Measurements from ENCODE around the gene PALLD. TPM values are rescaled to one million over a fixed set of nuclear protein-coding genes. Genes with fewer than 3 reads are reported as not detected.
A peak's percentile ranks its signal among the peaks of the same experiment; 100 is the strongest.

Gene PALLD
- total RNA-seq, 1 experiment from 2014 or later, result 18.3 TPM

DNA sequence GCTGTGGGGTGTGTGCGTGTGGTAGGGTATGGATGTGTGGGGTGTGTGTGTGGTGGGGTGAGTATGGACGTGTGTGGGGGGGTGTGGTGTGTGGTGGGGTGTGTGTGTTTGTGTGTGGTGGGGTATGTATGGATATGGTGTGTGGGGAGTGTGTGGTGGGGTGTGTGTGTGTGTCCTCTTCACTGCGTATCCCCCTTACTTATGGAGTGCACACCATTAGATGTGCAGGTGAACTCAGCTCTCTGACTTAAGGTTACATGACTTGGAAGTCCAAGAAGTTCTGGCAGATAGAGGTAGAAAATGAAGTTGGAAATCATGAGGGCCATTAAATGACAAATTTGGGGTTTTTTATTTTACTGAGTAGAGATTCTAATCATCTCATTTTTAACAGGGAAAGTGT lies 182.5 kb downstream of the PALLD start:
- Histone ChIP-seq H3K14ac (ENCODE audit: insufficient read depth, low read length) (peak overlapping the region; percentile 53; the same call in 1 of the 2 replicates), H3K18ac (ENCODE audit: insufficient read length, low read depth, low read length) (no peak overlapping the region), H3K27me3 (ENCODE audit: insufficient read depth, low read length) (no peaks in the 10 kb centered on the region), H3T11ph (ENCODE audit: low read length) (no peak overlapping the region), H3K4ac (ENCODE audit: low read depth, low read length) (no peak overlapping the region), H2BK20ac (ENCODE audit: low read depth, low read length, poor library complexity, severe bottlenecking) (no peak overlapping the region), H2BK5ac (ENCODE audit: insufficient read length, low read length) (no peak overlapping the region), H4K8ac (replicated peaks; ENCODE audit: insufficient read length, low read depth, low read length) (no peak overlapping the region), H3K27ac (ENCODE audit: insufficient read length, low read depth, low read length) (no peak overlapping the region), H3K9ac (ENCODE audit: extremely low read depth, insufficient read length, low read length) (no peak overlapping the region), H3K9me3 (ENCODE audit: control insufficient read depth, low read depth, low read length) (no peaks in the 10 kb centered on the region), H4K5ac (ENCODE audit: insufficient read length, low read depth, low read length) (no peak overlapping the region), H3K79me2 (ENCODE audit: insufficient read depth, low read length) (no peaks in the 10 kb centered on the region), H4K91ac (ENCODE audit: insufficient read length, low read depth, low read length) (no peak overlapping the region), H2BK15ac (ENCODE audit: low read depth, low read length) (no peak overlapping the region), H3K56ac (ENCODE audit: insufficient read length, low read depth, low read length) (no peak overlapping the region), H2BK12ac (ENCODE audit: insufficient read length, low read depth, low read length) (no peak overlapping the region), H3K23ac (ENCODE audit: insufficient read length, low read depth, low read length) (no peak overlapping the region), H3K4me1 (ENCODE audit: insufficient read depth, low read length) (no peaks in the 10 kb centered on the region), H3K4me2 (ENCODE audit: insufficient read depth, insufficient read length, low read length) (no peak overlapping the region), H3K23me2 (ENCODE audit: insufficient read length, low read depth, low read length, poor library complexity, severe bottlenecking) (no peaks in the 10 kb centered on the region), H2BK120ac (ENCODE audit: low read depth, low read length, poor library complexity, severe bottlenecking) (no peak overlapping the region), H3K79me1 (ENCODE audit: insufficient read depth, low read depth, low read length, poor library complexity, severe bottlenecking) (no peaks in the 10 kb centered on the region), H4K20me1 (ENCODE audit: control insufficient read depth, insufficient read depth, insufficient read length) (no peaks in the 10 kb centered on the region), H2AK5ac (ENCODE audit: insufficient read length, low read length) (no peak overlapping the region), H2AFZ (ENCODE audit: low read length) (no peak overlapping the region)
- H3K27ac Mint-ChIP-seq, result no peak overlapping the region
- no peaks in the 10 kb centered on the region for H3K27me3 Mint-ChIP-seq (ENCODE audit: low read depth)
- H3K9me3 Mint-ChIP-seq, result no peaks in the 10 kb centered on the region
- no peak for DNase-seq
- WGBS (ENCODE audit: extremely low coverage, insufficient read length, low lambda C conversion rate), result no CpG with 5 or more reads among the region's 3 CpGs
- H3K36me3 Mint-ChIP-seq (ENCODE audit: insufficient read depth in 1 of 3, low read depth in 3 of 3), result no peaks in the 10 kb centered on the region
- H3K4me1 Mint-ChIP-seq, result peaks cover 0 to 6% of the 10 kb centered on the region in 2 experiments; a peak in 2 of 4 replicates
- no peak for TF ChIP-seq CTCF (conservative IDR thresholded peaks at IDR 0.05)
- H3K4me3 Mint-ChIP-seq, result no peak overlapping the region

All from H9 (cell line).